Tibial artery (tissue), 4 donors: Measurements from ENCODE around the gene TRPV6.

ENCODE experiments used
- DNase-seq, 2 donors: peaks; one replicate each; pipeline ENCODE4 v3.0.0-alpha.2; 2019
- H3K27ac ChIP-seq, 2 donors: fragments of 200-600 bp; sonication (generic) in 1 of 2; 1 replicate in 1 of 2; 2 replicates in 1 of 2; pipeline ENCODE4 v1.5.1; 2018 to 2019; ENCODE audit warnings: mild to moderate bottlenecking in 1 of 2
- H3K27me3 ChIP-seq, 2 donors: fragments of 200-600 bp; sonication (generic) in 1 of 2; one replicate each; pipeline versions ENCODE4 v1.5.1 to v1.6.0; 2016 to 2019
- H3K36me3 ChIP-seq, 3 donors: fragments of 200-600 bp; sonication (generic) in 2 of 3; one replicate each; pipeline ENCODE4 v1.5.1; 2016 to 2019; ENCODE audit warnings: mild to moderate bottlenecking in 2 of 3
- H3K4me1 ChIP-seq, 4 donors: fragments of 200-600 bp; sonication (generic) in 2 of 4; 1 replicate in 3 of 4; 2 replicates in 1 of 4; pipeline ENCODE4 v1.5.1; 2016 to 2019
- H3K4me3 ChIP-seq, 2 donors: fragments of 200-600 bp; sonication (generic) in 1 of 2; 1 replicate in 1 of 2; 2 replicates in 1 of 2; pipeline ENCODE4 v1.5.1; 2018 to 2019; ENCODE audit warnings: mild to moderate bottlenecking in 2 of 2
- H3K9me3 ChIP-seq, 3 donors: fragments of 200-600 bp; sonication (generic) in 1 of 3; one replicate each; pipeline ENCODE4 v1.5.1; 2016 to 2019
- CTCF ChIP-seq, 2 experiments: fragments of 200-600 bp in 1 of 2; fragments of 450-650 bp in 1 of 2; IDR thresholded peaks; one replicate each; pipeline ENCODE4 v1.5.1; 2017 to 2019; ENCODE audit warnings: antibody characterized with exemption in 2 of 2, mild to moderate bottlenecking in 1 of 2, moderate library complexity in 1 of 2
- intact Hi-C: fragments of 100-400 bp; cut with DNase I; formaldehyde crosslinking; loops from one replicate; pipeline ENCODE4 v1.15.0; 2023; ENCODE audit warnings: low total_unique reads

The TRPV6 gene

GRCh38 chr7:142896151-142896550, 10.6 kb upstream of the TRPV6 start:
- intact Hi-C loops = no loop called here
- Histone ChIP-seq H3K4me1 (no peaks in the 10 kb centered on the region), H3K27ac (no peak overlapping the region), H3K9me3 (no peaks in the 10 kb centered on the region), H3K36me3 (no peaks in the 10 kb centered on the region), H3K4me3 (no peak overlapping the region), H3K27me3 (peaks cover 0 to 11% of the 10 kb centered on the region in 2 donors)
- TF ChIP-seq CTCF (IDR thresholded peaks at IDR 0.05) = no peak
- DNase-seq = no peak

- no peaks in the 10 kb centered on the region for H3K36me3 ChIP-seq
- no peak for DNase-seq
- peaks cover 0 to 11% of the 10 kb centered on the region in 2 donors for H3K27me3 ChIP-seq
- intact Hi-C loops = no loop called here
- H3K9me3 ChIP-seq = no peaks in the 10 kb centered on the region
- TF ChIP-seq CTCF (IDR thresholded peaks at IDR 0.05) = no peak
- H3K4me1 ChIP-seq = no peaks in the 10 kb centered on the region
- no peak overlapping the region for H3K4me3 ChIP-seq
- no peak overlapping the region for H3K27ac ChIP-seq
These were observed 9.5 kb upstream of the TRPV6 start for GRCh38 chr7:142894985-142895593.

GRCh38 chr7:142894112-142894984, 8.8 kb upstream of the TRPV6 start:
- Histone ChIP-seq H3K4me1 (no peaks in the 10 kb centered on the region), H3K4me3 (no peak overlapping the region), H3K36me3 (no peaks in the 10 kb centered on the region), H3K27ac (no peak overlapping the region), H3K9me3 (no peaks in the 10 kb centered on the region), H3K27me3 (peaks cover 0 to 11% of the 10 kb centered on the region in 2 donors)
- intact Hi-C loops = no loop called here
- DNase-seq = no peak
- no peak for TF ChIP-seq CTCF (IDR thresholded peaks at IDR 0.05)

GRCh38 chr7:142892951-142893350, 7.4 kb upstream of the TRPV6 start:
- Histone ChIP-seq H3K27ac (no peak overlapping the region), H3K4me3 (no peak overlapping the region), H3K36me3 (no peaks in the 10 kb centered on the region), H3K27me3 (peaks cover 0 to 17% of the 10 kb centered on the region in 2 donors), H3K4me1 (no peaks in the 10 kb centered on the region), H3K9me3 (no peaks in the 10 kb centered on the region)
- intact Hi-C loops = no loop called here
- TF ChIP-seq CTCF (IDR thresholded peaks at IDR 0.05) = no peak
- no peak for DNase-seq

GRCh38 chr7:142891490-142892082, 6.0 kb upstream of the TRPV6 start:
- no peaks in the 10 kb centered on the region for H3K9me3 ChIP-seq
- no peak for DNase-seq
- H3K4me3 ChIP-seq = no peak overlapping the region
- intact Hi-C loops = no loop called here
- H3K4me1 ChIP-seq = no peaks in the 10 kb centered on the region
- no peak for TF ChIP-seq CTCF (IDR thresholded peaks at IDR 0.05)
- H3K36me3 ChIP-seq = no peaks in the 10 kb centered on the region
- peaks cover 0 to 17% of the 10 kb centered on the region in 2 donors for H3K27me3 ChIP-seq
- H3K27ac ChIP-seq = no peak overlapping the region
